HG03159 (cell line): Measurements from ENCODE around the gene SPATA25.

ENCODE experiments used
- ATAC-seq: cut with Tn5 transposase; IDR thresholded peaks from one replicate; pipeline ENCODE4 v1.9.1; 2021; ENCODE audit warnings: mild to moderate bottlenecking, moderate library complexity; ENCODE audit not compliant: unreplicated experiment

Gene SPATA25

GRCh38 chr20:45841407-45842129 is 45.9 kb downstream of the SPATA25 start:
- no peak for ATAC-seq

GRCh38 chr20:45840700-45841198 is 46.7 kb downstream of the SPATA25 start:
- no peak for ATAC-seq

DNA sequence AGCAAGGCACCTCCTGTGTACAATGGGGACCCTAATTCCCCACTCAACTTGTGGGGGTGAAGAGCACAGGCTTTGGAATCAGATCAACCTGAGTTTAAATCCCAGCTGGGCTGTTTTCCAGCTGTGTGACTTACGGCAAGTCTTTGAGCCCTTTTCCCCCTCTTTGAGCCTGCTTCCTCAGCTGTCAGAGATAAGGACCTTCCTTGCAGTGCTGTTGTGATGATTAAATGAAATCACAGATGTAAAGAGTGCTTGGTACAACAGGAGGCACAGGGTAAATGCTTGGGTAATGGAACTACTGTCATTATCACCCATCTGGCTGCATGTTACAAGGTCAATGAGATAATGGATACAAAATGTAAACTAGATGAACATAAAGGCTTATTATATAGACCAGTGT is 50.6 kb downstream of the SPATA25 start:
- ATAC-seq: no peak
